ENCODE results near the gene FLNA. TPM values are rescaled to one million over a fixed set of nuclear protein-coding genes. Genes with fewer than 3 reads are reported as not detected.

FLNA gene
- total and polyA plus RNA-seq, 3 donors from 2014 or later, result 400 to 532 (median 474) TPM

DNA sequence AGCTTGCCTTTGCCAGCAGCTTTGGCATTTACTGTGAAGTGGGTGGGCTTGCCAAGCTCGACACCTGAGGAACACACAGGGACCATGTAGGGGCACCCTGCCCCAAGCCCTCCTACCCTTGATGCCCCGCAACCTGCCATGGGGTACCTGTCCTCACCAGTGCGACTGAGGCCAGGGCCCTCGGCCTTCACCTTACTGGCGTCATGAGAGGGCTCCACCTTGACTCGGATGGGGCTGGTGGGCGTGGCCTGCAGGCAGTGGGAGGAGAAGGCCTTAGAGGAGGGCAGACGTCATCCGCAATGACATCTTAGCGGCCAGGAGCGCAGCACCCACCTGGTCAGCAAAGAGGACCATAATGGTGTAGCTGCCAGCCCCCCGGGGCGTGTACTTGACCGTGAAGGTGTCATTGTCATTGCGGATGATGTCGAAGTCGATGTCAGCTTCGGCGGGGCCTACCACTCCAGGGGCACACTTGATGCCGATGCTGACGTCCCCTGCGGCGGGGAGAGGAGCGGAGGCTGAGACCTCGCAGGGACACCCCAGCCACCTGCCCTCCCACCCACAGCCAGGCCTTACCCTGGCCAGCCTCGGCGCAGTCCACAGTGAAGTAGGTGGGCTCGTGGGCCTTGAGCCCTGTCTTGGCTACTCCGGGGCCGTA is 12.2 kb downstream of the FLNA start:
- intact Hi-C loops (cut with DNase I; ENCODE audit: low total_unique reads), result no loop called here
- no peak overlapping the region for H3K4me3 ChIP-seq
- TF ChIP-seq CTCF (IDR thresholded peaks at IDR 0.05) (no peak), POLR2A (IDR thresholded peaks at IDR 0.05) (no peak)
- no peaks in the 10 kb centered on the region for H3K9me3 ChIP-seq
- no peaks in the 10 kb centered on the region for H3K4me1 ChIP-seq
- no peak overlapping the region for H3K27ac ChIP-seq
- DNase-seq, result no peak
- 90% methylated on average over 13 of the region's 30 CpGs; no CpG with 5 or more reads in 1 of the 2 donors for WGBS, 2 donors
- no peaks in the 10 kb centered on the region for H3K27me3 ChIP-seq
- H3K36me3 ChIP-seq (ENCODE audit: low read depth, missing control alignments), result no peaks in the 10 kb centered on the region

DNA sequence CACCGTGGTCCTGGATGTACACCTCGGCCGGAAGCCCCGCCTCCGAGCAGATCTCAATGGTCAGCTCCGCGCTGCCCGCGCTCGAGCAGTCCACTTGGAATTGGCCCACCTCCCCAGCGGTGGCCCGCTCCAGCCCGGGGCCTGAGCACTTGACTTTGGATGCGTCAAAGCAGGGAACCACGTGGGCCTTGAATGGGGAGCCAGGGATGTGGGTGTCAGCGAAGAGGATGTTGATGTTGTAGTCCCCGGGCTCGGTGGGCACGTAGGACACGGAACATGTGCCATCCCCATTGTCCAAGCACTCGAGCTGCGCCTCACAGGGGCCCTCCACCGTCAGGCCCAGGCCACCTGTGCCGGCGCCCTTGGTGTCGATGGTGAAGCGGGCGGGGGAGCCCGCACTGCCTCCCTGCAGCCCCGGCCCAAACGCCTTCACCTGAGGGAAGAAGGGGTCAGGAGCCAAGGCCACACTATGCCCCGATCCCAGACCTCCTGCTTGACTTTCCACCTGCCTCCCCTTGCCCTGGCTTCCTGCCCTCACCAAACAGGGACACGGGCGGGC is 14.2 kb downstream of the FLNA start:
- intact Hi-C loops (cut with DNase I; ENCODE audit: low total_unique reads), result no loop called here
- Histone ChIP-seq H3K4me1 (no peaks in the 10 kb centered on the region), H3K9me3 (no peaks in the 10 kb centered on the region), H3K27ac (no peak overlapping the region), H3K36me3 (ENCODE audit: low read depth, missing control alignments) (no peaks in the 10 kb centered on the region), H3K27me3 (no peaks in the 10 kb centered on the region), H3K4me3 (no peak overlapping the region)
- no peak for DNase-seq
- 86% methylated on average over 21 of the region's 34 CpGs; no CpG with 5 or more reads in 1 of the 2 donors for WGBS, 2 donors
- no peak for TF ChIP-seq POLR2A (IDR thresholded peaks at IDR 0.05)

GRCh38 chrX:154359362-154360154 is 14.9 kb downstream of the FLNA start:
- WGBS, 2 donors, result 87 to 91% methylated on average over 3 to 17 of the region's 41 CpGs

GRCh38 chrX:154358829-154359228 is 15.6 kb downstream of the FLNA start:
- no peak for DNase-seq
- no peaks in the 10 kb centered on the region for H3K27me3 ChIP-seq
- 32% methylated on average over 3 of the region's 6 CpGs; no CpG with 5 or more reads in 1 of the 2 donors for WGBS, 2 donors
- TF ChIP-seq CTCF (IDR thresholded peaks at IDR 0.05), result no peak
- no peak for TF ChIP-seq POLR2A (IDR thresholded peaks at IDR 0.05)
- H3K4me1 ChIP-seq, result no peaks in the 10 kb centered on the region
- H3K4me3 ChIP-seq, result no peak overlapping the region
- no peaks in the 10 kb centered on the region for H3K9me3 ChIP-seq
- intact Hi-C loops (cut with DNase I; ENCODE audit: low total_unique reads), result no loop called here
- no peaks in the 10 kb centered on the region for H3K36me3 ChIP-seq (ENCODE audit: low read depth, missing control alignments)
- no peak overlapping the region for H3K27ac ChIP-seq

More at GRCh38 chrX:154359362-154360154, 14.9 kb downstream of the FLNA start:
- Histone ChIP-seq H3K9me3 (no peaks in the 10 kb centered on the region), H3K27me3 (no peaks in the 10 kb centered on the region), H3K27ac (no peak overlapping the region), H3K4me1 (no peaks in the 10 kb centered on the region), H3K4me3 (no peak overlapping the region), H3K36me3 (ENCODE audit: low read depth, missing control alignments) (no peaks in the 10 kb centered on the region)
- no peak for TF ChIP-seq POLR2A (IDR thresholded peaks at IDR 0.05)
- no peak for TF ChIP-seq CTCF (IDR thresholded peaks at IDR 0.05)
- DNase-seq, result no peak
- intact Hi-C loops (cut with DNase I; ENCODE audit: low total_unique reads), result no loop called here

- WGBS, 2 donors, result 83% methylated on average over 11 of the region's 11 CpGs; no CpG with 5 or more reads in 1 of the 2 donors
- no peaks in the 10 kb centered on the region for H3K27me3 ChIP-seq
- TF ChIP-seq POLR2A (IDR thresholded peaks at IDR 0.05), result no peak
- TF ChIP-seq CTCF (IDR thresholded peaks at IDR 0.05), result no peak
- no peaks in the 10 kb centered on the region for H3K4me1 ChIP-seq
- no peak for DNase-seq
- H3K9me3 ChIP-seq, result no peaks in the 10 kb centered on the region
- intact Hi-C loops (cut with DNase I; ENCODE audit: low total_unique reads), result no loop called here
- no peak overlapping the region for H3K27ac ChIP-seq
- no peak overlapping the region for H3K4me3 ChIP-seq
- no peaks in the 10 kb centered on the region for H3K36me3 ChIP-seq (ENCODE audit: low read depth, missing control alignments)
These were observed 16.4 kb downstream of the FLNA start for GRCh38 chrX:154358011-154358410.

Measured in testis (tissue), 3 donors.